KOPT-K1 (cell line): ENCODE measurements around the gene SLC7A5.
"Not testable (repeated sequence)": the region's sequence is repeated elsewhere in the genome, so short reads cannot be mapped to it uniquely, and the experiment has no call there.

Experiments used
- H3K27ac ChIP-seq: fragments of 200-600 bp; sonication (generic); 2 replicates; pipeline ENCODE4 v1.5.1; 2016; ENCODE audit warnings: antibody characterized with exemption, mild to moderate bottlenecking, low read depth, low read length; ENCODE audit not compliant: poor library complexity, severe bottlenecking
- H3K36me3 ChIP-seq: fragments of 200-600 bp; sonication (generic); 2 replicates; pipeline ENCODE4 v1.5.1; 2017; ENCODE audit warnings: antibody characterized with exemption, mild to moderate bottlenecking, low read length, moderate library complexity; ENCODE audit not compliant: insufficient read depth
- H3K9me3 ChIP-seq: fragments of 200-600 bp; sonication (generic); 2 replicates; pipeline ENCODE4 v1.5.1; 2017; ENCODE audit warnings: antibody characterized with exemption, low read length, mild to moderate bottlenecking; ENCODE audit not compliant: insufficient read depth, poor library complexity, severe bottlenecking

SLC7A5 gene

DNA sequence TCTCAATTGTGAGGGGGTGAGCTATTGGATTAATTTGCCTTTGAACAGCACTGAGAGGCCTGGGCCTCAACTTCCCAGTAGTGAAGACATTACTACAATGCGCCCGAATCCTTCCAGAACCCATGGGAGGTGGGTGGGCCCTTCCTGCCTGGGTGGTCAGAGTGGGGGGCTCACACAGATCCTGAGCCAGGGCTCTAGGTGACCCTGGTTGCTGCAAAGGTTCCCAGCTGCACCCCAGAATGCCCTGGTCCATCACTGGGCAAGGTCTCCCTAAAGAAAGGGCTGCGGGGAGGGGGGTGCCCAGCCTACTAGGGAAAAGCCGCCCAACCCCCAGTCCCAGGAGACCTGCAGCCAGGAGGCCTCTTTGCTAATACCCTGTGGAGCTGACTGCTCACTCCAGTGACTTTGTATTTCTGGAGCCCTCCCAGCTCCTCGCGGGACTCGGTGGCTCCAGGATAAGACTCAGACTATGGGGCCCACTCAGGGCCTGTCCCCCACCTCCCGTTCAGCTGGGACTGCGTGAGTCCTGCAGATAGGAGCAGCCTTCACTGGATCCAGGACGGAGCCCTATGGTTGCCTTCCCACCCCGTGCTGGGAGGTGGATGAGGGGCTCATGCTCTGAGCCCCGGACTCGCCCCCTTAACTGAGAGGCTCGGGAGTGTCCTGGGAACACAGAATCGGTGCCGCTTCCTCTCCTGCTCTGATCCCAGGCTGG lies 40.2 kb downstream of the SLC7A5 start:
- Histone ChIP-seq H3K9me3 (no peaks in the 10 kb centered on the region), H3K36me3 (peaks cover 55% of the 10 kb centered on the region), H3K27ac (no peak overlapping the region)

DNA sequence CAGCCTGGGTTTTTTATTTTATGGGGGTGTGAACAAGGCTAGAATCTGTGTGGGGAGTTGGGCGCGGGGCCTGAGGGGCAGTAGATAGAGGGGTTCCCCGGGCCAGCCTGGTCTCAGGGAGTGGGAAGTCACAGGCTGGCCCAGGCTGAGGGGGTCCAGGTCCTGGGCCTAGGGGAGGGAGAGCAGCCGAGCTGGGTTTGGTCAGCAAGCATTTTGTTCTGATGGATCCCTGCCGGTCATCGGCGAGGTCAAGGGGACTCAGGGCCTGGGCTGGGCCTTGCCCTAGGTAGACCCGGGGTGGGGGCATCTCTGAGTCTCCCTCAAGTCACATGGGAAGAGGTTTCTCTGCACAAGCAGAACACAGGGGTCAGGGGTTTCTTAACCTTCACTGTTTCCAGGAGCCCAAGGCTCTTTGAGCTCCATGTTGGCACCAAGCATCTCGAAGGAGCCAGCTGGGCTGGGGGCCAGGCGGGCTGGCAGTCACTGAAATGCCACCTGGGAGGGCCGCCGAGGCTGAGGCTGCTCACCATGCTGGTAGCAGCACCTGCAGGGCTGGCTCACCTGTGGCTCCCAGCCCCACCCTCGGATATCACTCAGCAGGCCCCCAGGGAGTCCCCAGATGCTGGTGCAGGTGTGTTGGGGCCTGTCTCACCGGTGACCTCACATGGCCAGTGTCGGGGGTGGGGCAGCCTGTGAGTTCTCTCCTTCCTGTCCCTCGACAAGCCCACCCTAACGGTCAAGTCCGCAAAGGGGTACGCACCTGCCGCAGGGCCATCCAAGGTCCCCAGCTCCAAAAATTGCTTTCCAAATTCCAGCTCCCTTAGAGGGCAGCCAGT lies 41.0 kb downstream of the SLC7A5 start:
- H3K9me3 ChIP-seq, result no peaks in the 10 kb centered on the region
- no peak overlapping the region for H3K27ac ChIP-seq
- H3K36me3 ChIP-seq, result peaks cover 47% of the 10 kb centered on the region

DNA sequence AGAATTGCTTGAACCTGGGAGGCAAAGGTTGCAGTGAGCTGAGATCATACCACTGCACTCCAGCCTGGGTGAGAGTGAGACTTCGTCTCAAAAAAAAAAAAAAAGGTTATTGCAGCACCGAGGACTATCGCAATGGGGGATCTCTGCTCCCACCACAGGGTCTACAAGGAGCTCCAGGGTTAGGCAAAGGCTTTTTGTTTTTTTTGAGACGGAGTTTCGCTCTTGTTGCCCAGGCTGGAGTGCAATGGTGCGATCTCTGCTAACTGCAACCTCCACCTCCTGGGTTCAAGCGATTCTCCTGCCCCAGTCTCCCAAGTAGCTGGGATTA lies 41.8 kb downstream of the SLC7A5 start:
- not testable (repeated sequence) for H3K9me3 ChIP-seq

DNA sequence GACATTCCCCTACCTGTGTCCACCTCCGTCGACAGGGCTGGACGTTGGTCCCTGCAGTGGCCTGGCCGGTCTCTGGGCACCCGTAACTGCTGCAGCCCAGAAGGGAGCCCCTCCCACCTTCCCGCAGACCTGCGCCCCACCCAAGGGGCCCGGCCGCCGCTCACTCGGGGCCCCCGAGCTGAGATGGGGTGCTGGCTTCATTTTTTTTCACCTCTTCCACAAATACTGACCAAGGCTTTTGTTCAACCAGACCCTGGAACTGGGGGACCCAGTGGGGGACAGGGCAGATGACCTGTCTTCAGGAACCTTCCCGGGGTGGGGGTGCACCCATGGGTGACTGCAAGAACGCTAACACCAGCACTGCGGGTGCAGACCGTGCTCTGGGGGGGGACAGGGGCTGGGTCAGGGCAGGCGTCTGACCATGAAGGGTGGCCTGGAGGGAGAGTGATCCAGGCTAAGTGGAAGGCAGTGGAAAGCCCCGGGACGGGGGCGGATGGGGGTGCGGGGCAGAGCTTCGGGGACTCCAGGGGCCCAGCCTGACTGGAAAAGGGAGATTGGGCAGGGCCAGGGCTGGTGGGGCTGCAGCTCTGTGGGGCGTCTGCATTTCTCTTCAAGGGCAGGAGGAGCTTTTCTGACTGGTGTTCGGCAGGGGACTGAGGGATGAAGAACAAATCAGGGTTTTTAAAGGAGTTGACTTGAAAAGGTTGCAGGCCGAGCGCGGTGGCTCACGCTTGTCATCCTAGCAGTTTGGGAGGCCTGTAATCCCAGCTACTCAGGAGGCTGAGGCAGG lies 42.3 kb downstream of the SLC7A5 start:
- H3K27ac ChIP-seq, result no peak overlapping the region
- H3K36me3 ChIP-seq, result peaks cover 34% of the 10 kb centered on the region
- H3K9me3 ChIP-seq, result no peaks in the 10 kb centered on the region

More for the DNA sequence above, 41.8 kb downstream of the SLC7A5 start:
- not testable (repeated sequence) for H3K27ac ChIP-seq
- peaks cover 40% of the 10 kb centered on the region for H3K36me3 ChIP-seq

DNA sequence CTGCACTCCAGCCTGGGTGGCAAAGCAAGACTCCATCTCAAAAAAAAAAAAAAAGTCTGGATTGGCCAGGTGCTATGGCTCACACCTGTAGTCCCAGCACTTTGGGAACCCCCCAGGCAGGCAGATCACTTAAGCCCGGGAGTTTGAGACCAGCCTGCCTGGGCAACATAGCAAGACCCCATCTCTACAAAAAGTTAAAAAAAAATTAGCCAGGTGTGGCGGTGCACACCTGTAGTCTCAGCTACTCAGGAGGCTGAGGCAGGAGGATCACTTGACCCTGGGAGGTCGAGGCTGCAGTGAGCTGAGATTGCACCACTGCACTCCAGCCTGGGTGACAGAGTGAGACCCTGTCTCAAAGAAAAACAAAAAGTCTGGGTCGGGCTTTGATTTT lies 42.9 kb downstream of the SLC7A5 start:
- H3K27ac ChIP-seq, H3K9me3 ChIP-seq: not testable (repeated sequence)
- peaks cover 29% of the 10 kb centered on the region for H3K36me3 ChIP-seq

DNA sequence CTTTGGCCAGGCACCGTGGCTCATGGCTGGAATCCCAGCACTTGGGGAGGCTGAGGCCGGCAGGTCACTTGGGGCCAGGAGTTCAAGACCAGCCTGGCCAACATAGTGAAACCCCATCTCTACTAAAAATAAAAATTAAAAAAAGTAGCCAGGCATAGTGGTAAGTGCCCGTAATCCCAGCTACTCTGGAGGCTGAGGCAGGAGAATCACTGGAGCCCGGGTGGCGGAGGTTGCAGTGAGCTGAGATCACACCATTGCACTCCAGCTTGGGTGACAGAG lies 43.5 kb downstream of the SLC7A5 start:
- H3K36me3 ChIP-seq, result peaks cover 22% of the 10 kb centered on the region
- H3K9me3 ChIP-seq, H3K27ac ChIP-seq: not testable (repeated sequence)

DNA sequence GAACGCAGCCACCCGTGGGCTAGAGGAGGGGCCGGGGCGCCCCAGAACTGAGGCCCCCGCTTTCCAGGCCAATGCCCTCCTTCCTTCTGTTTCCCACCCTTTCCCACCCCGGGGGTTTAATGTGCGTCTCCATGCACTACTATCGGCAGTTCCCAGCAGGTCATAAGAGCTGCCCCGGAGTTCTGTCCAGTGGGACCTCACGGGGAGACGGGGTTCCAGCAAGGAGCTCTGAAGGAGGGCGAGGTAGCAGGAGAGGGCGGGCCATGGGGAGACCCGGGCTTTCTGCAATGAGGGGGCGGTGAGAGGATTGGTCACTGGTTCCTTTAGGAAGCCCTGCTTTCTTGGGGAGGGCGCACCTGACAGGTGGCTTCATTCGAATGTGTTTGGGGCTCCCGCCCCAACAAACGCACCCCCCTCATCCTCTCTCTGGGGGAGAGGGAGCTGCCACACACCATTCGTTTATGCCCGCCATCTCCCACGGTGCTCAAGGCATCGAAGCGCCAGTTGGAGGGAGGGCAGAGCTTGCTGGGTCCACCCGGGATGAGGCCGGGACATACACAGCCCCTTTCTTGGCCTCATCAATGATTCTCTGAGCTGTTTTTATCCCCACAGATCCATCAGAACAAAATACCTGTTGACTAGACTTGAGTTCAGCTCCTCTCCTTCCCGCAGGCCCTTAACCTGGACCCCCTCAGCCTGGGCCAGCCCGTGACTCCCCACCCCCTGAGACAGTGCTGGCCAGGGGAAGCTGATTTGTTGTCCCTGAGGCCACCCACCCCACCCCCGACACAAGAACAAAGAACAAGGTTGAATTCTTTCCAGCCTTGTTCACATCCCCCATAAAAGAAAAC lies 44.1 kb downstream of the SLC7A5 start:
- no peaks in the 10 kb centered on the region for H3K9me3 ChIP-seq
- peaks cover 17% of the 10 kb centered on the region for H3K36me3 ChIP-seq
- no peak overlapping the region for H3K27ac ChIP-seq

DNA sequence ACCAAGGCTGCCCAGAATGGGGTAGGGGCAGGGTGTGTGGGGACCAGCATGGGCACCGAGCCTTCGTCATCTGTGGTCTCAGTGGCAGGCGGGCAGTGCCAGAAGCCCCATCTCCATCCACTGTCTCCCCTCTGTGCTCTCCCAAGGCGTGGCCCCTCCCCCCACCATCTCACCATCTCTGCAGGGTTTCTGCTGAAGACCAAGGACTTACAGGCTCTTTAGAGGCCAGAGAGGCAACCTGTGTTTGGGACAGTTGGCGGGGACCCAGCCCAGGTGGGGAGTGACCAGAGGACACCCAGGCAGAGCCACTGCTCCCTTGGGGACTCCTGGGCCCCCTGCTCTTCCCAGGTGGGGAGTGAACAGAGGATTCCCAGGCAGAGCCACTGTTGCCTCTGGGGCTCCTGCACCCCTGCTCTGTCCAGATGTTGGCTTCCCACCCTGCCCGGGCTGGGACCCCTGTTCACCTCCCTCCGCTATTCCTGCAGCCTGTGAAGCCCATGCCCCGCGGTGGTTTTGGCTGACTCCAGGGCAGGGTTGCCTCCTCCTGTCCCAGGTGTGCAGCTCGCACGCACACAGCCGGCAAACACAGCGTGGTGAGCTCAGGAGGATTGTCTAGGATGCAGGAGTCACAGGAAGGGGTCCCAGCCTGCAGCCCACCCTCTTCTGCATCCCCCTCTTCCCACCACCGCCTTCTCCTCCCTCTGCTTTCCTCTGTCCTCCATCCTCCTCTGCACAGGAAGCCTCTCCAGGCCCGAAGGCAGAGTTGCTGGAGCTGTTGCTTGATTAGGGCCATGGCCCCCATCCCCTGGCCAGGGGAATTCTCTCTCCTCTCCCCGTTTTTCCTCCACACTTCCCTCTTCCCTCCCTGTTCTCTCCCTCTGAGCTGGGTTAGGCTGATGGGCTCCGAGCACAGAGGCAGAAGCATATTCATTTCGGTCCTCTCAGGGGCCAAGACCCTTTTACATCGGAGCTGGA lies 45.0 kb downstream of the SLC7A5 start:
- Histone ChIP-seq H3K36me3 (peaks cover 8% of the 10 kb centered on the region; the same call in 1 of the 2 replicates), H3K27ac (no peak overlapping the region), H3K9me3 (no peaks in the 10 kb centered on the region)

DNA sequence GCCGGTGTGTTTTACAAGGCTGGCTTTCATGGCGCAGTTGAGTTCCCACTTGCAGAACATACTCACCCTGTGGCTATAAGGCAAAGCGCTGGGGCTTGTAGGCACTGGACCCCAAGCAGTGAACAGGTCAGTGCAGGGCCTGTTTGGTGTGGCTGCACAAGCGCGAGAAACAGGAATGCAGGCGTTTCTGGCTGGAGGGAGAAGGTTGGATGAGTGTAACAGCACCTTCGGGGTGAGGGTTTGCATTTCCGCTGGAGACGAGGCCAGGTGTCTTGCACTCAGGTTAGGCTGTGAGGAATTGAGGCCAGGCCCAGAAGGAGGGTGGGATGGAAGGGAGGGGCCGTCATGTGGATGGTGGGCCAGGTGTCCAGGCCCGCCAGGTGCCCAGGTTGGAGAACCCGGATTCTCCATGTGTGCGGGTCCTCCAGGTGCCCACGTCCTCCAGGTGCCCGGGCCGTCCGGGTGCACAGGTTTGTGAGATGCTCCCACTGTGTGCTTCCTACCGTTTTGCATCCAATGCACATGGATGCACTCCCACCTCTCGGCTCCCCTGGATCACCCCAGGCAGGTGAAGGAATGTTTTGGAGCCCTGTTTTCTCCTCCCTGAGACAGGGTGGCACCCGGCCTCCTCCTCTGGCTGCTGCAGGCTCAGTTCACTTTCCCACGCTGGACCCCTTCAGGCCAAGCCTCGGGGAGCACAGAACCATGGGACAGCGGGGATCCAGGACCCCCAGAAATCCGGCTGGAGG lies 46.0 kb downstream of the SLC7A5 start:
- Histone ChIP-seq H3K36me3 (no peaks in the 10 kb centered on the region), H3K9me3 (peaks cover 2% of the 10 kb centered on the region), H3K27ac (no peak overlapping the region)

DNA sequence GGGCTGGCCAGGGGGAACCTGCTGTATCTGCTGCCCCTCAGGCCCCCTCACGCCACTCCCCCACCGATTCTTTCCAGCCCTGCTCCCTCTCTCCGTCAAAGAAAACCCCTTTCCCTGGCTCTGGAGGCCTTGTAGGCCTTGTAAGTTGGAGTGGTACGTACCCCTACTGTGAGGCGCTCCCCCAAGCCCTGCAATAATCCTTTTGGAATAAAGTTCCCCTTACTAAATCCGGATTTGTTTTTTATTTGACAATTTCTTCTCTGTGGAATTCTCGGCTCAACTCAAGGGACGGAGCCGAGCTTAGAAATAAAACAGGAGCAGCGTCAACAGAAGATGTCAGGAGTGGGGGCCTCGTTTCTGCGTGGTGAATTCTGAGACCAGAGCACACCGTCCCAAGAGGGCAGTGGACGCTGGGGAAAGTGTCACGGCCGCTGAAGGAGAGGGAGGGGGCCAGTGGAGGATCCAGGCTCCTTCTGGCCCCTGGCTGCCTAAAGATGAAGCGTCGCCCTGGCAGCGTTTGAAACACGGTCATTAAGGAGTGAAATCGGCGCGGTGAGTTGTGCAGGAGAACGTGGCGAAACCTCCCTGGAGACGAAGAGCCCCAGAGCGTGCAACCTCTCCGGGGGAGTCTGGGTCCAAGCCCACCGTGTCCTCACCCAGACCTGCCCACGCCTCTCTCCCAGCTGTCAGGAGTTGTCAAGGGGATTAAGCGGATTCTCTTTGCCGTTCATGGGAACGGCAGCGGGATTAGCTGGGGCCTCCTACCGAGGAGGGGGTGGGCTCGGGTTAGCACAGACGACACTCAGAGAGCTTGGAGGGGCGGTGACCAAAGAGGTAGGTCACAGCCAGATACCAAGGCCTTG lies 47.0 kb downstream of the SLC7A5 start:
- Histone ChIP-seq H3K27ac (peak overlapping the region; percentile 39), H3K36me3 (no peaks in the 10 kb centered on the region)

DNA sequence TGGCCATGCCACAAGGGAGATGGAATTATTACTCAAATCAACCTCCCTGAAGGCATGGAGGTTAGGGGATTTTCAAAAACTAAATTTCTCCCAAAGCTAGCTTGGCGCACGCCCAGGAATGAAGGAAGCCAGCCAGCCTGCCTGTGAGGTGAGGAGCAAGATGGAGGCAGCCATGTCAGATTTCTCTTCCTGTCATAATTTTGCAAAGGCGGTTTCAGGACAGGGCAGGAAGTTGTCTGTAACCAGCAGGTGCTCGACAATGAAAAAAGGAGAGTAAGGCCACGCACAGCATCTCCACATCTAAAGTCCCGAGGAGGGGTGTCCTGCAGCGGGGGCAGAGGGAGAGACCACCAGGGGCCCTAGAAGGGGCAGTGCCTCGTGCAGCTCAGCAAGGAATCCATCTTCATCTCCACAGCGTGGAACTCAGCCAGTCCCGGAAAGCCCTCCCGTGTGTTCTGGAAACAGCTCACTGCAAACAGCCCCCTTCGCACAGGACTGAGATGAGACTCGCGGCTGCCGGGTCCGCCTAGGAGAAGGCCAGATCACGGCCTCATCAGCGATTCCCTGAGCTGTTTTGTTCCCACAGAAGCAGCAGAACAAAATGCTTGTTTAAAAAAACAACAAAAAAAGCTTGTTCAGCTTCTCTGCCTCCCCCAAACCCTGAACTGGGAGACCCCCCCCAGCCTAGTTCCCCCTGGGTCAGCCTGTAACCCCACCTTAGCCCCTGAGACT lies 47.8 kb downstream of the SLC7A5 start:
- Histone ChIP-seq H3K9me3 (peaks cover 20% of the 10 kb centered on the region), H3K36me3 (no peaks in the 10 kb centered on the region), H3K27ac (peak overlapping the region; percentile 39)

More for the DNA sequence above, 47.0 kb downstream of the SLC7A5 start:
- peaks cover 12% of the 10 kb centered on the region for H3K9me3 ChIP-seq

DNA sequence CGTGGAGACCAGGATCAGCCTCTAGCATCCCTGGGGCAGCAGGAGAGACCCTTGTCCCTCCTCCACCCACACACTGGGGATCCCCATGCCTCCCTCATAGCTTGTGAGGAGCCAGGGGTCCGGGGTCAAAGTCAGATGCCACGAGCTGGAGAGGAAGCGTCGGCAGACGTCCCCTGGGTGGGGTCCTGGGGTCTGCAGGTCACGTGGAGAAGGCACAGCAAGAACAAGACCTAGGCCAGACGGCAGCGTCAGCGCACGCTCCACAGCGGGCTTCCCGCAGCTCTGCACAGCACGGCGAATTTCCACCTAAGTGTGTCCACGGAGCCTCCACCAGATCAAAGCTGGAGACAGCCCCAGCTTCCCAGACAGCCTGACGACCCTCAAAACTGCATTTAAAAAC lies 49.3 kb downstream of the SLC7A5 start:
- peaks cover 22% of the 10 kb centered on the region for H3K9me3 ChIP-seq
- H3K27ac ChIP-seq, result no peak overlapping the region
- H3K36me3 ChIP-seq, result no peaks in the 10 kb centered on the region
